Activated T-helper 1 cell treated with Interleukin-2 at 50 U/mL for 16 hours (primary cell): ENCODE data around the gene YIF1A.

Experiments used
- DNase-seq: peaks from one replicate; pipeline ENCODE4 v3.0.0-alpha.2; 2020; ENCODE audit warnings: low read depth

YIF1A gene, protein sequence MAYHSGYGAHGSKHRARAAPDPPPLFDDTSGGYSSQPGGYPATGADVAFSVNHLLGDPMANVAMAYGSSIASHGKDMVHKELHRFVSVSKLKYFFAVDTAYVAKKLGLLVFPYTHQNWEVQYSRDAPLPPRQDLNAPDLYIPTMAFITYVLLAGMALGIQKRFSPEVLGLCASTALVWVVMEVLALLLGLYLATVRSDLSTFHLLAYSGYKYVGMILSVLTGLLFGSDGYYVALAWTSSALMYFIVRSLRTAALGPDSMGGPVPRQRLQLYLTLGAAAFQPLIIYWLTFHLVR

DNA sequence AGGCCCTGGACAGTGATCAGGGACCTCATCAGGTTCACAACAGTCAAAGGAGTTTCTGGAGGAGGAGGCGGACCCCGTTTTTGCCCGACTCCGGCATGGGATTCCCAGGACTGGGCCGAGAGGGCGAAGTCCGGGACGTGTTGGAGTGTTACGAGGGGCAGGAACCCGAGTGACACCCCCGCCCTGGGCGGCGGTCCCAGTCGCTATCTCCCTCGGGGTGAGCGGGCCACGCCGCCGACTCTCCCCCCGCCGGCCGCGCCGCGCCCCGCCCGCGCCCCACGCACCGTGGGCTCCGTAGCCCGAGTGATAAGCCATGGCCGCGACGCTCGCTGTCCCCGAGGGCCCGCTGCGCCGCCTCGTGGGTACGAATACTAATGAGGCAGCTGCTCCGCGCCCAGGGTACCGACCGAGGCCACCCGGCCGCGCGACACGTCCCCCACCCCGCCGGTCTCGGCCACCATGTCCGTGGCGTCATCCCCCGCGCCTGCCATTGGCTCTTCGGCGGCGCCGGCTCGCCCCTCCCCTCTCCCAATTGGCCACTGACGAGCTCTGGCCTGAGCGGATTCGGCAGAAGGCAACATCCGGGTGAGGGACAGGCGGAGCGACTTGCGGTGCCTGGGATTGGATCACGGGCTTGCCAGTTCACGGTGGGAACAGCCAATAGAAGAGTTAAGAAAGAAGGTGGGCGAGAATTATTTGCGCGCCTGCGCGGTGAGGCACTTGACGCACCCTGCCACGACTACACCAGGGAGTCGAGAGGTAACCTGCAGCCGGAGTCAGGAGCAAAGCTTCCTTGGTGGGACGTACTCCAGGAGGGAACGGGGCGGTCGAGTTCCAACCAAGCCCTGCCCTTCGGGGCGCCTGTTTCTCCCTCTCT, at the start of gene YIF1A:
YIF1A (minus strand) TSS at position 473 of the 877 bp plus-strand sequence; CDS start at position 315, 158 bp downstream.
- DNase-seq = peak; percentile 97

DNA sequence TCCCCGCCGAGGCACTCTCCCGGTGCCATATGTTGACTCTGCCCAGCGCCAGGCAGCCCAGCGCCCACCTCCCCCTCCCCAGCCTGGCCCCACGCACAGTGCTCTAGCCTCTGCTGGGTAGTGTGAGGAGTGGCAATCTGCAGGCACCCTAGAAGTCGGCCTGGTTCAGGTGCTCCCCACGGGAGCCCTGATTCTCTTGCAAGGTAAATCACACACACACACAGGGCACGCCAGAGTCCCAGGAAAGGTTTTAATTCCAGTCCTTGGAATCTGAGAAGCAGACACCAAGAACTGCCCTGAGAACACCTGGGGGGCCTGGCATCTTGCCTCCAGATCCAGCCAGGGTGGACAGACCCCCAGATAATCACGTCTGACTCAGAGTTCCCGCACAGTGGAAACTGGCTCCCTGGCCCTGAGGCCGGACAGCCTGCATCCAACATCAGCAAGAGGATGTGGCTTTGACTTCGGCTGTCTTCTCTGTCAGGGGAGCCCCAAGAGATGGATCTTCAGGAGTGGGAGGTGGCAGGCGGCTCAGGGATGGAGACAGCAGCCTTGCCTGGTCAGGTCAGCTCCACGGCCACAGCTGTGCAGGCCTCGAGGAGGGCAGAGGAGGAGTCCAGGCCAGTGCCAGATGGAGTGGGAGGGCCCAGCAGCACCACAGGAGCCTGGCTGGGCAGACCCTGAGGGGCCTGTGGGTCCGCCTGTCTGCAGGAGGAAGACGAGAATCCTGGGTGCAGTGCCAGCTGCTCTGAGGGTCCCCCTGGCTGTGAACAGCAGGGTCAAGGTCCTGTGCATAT, 48.4 kb upstream of the YIF1A start:
- DNase-seq = no peak

DNA sequence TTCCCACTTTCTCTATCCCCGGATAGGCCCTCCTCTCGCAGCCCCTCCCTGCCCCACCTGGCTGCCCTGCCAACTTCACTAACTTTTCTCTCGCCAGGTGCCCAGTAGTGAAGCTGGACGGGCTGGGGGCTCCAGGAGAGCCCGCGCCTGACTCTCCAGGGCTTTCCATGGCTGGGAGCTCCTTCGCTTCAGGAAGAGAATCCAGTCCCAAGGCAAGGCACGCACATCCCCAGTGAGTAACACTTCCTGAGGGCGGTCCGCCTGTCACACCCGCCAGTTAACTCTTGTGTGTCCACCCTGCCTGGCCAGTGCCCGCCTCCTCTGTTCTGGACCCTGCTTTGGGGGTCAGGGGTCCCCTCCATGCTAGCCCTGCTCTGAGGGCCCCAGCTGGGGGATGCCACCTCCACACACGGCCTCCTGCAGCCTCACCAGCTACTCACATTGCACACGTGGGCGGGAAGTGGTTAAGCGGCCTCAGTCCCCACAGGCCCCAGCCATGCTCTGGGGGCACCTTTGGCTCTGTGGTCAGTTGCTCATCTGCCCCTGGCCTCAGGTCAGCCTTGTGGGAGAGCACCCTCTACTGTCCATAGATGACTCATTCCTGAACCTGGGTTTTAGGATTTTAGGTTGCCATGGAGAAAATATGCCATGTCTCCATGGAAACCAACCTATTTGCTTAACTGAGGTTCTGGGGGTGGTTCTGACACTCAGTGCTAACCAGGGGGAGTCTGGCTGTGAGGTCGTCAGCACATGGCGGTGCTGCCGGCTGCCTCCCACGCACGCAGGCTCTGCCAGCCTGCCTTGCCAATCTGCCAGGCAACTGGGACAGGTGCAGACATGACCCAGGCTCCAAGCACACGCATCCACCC, 47.5 kb upstream of the YIF1A start, which contains the start of gene RIN1:
RIN1 (minus strand) TSS at position 201 of the 869 bp plus-strand sequence; CDS start at position 169, 32 bp downstream.
- DNase-seq = no peak

DNA sequence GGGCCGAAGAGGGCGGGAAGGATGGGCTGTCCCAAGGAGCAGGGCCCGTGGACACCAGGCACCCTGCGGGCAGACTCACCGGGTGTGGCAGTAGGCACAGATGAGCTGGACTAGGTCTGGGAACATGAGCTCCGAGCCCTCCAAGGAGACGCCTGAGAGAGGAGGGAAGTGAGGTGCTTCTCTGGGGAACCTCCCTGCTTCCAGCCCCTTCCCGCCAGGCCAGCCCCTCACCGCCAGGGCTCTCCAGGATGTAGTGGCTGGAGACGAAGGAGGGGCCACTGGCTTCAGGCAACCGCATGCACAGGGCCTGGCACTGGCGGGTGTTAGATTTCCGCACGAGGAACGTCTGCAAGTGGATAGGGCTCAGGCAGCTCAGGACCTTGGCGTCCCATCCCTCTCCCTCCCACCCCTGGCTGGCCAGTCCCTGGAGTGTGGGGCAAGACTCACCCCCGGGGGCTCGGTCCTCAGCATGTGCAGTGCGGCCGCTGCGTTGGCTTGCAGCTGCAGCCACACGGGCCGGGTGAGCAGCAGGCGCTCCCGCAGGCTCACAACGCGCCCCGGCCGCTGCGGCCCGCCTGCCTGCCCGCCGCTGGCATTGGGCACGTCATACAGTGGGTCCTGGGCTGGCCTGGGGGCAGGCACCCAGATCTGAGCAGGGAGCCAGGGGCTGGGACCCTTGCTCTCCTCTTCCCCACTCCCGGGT, 46.7 kb upstream of the YIF1A start:
- no peak for DNase-seq

DNA sequence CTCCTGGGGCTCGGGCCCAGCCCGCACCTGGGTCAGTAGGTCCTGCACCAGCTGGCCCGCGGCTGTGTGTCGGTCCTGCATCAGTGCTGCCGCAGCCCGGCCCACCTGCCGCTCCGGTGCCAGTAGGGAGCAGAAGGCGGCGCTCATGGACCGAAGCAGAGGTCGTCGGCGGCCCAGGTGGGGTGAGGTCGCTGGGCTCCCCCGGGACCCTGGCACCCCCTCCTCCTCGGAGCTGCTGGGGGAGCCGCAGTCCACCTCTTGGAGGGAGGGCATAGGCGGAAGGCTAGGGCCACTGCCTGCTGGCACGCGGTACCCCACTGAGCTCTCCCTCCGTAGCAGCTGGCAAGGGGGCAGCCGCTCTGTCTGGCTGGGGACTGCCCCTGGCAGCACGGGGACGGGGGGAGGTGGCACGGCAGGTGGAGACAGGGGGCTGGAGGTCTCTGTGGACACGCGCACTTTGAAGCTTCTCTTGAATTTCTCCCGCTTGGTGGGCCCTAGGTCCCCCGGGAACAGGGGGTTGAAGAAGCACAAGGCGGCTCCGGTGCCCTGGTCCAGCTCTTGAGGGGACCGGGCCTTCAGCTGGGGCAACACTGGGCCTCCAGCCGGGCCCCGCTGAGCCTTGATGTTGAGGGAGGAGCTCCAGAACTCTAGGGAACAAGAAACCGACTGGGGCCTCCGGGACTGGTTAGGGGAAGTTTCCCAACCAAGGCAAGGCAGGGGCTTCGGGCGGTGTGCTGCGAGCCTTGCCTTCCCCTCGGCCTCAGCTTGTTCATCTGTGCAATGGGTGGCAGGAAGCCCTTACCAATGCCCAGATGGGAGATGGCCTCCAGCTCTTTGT, 45.9 kb upstream of the YIF1A start:
- no peak for DNase-seq

DNA sequence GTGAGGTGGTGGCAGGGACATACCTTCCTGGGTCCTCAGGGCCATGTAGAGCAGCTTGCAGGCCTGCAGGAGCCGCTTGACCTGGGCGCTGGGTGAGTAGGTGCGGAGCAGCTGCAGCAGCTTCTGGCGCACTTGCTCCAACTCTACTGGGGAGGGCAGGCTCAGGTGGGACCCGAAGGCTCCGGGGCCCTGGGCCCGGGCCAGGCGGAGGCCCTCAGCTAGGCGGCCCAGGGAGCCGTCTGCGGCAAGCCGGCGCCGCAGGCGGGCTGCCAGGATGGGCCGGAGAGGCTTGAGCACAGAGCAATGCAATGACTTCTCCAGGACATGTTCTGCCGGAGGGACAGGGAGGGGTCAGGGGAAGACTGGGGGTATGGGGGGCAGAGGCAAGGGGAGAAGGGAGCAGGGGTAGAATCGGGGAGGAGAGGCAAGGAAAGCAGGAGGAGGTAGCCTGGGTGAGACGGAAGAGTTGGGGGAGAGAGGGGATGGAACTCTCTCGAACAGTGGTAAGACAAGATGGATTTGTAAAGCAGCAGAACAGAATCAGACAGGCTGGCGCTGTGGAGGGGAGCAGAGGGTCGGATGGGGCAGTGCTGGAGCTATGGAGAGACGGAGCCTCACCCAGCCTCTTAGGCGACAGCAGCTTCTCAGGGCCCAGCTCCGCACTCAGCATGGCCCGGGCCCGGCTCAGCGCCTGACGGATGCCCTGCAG, 45.1 kb upstream of the YIF1A start:
- DNase-seq = no peak

DNA sequence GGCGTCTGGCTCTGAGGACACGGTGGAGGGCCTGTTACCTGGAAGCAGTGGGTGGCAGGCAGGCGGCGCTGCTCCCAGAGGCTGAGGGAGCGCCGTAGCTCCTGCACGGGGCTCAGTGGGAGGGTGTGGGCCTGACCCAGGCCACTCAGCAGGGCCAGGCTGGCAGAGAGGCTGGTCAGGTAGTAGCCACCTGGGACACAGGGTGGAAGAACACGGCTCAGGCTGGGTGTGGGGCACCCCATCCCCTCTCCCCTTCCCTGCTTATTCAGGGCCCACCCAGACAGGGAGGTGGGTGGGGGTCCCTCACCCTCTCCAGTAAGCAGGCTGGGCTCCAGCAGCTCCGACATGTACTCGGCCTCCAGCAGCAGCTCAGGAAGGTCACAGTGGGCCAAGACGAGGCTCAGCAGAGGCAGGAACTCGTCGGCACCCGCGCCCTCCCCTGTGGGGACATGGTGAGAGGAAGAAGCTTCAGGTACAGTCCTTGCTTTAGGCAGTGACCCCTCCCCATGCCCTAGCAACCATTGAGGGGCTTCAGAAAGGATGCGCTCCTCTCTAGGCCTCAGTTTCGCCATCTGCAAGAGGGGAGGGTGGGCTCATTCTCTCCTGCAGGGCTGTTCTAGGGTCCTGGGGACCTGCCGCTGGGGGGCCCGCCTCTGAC, 44.4 kb upstream of the YIF1A start:
- DNase-seq = no peak

DNA sequence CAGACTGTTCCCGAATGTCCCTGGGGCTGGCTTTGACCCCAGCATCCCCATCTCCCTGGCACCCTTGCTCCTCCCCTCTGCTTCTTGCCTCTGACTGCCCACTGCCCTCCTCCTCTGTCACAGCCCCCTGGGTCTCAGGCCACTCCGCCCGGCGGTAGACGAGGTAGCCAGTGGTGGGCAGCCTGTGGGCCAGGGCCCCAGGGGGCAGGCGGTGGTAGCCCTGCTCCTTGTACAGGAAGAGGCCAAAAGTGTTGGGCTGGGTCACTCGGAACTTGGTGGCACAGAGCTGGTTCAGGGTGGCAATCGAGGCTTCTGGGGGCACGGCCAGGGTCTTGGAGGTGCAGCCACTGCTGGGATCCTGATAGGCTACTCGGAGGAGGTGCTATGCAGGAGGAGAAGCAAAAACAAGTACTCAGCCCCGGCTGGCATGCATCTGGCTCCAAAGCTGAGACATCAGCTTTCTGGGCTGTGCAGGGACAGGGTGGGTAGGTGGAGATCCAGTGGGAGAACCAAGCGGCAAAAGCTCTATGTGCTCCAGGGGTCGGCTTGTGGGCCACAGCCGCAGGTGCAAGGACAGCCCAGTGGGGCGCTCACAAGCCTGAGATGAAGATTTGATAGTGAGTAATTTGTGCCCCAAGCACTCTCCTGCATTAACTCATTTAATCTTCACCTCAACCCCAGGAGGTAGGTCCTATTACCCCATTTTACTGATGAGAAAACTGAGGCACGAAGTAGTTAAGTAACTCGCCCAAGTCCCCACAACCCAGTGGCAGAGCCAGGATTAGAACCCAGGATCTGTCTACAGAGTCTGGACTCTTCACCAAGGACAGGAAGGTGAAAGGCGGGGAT, 43.7 kb upstream of the YIF1A start:
- no peak for DNase-seq

DNA sequence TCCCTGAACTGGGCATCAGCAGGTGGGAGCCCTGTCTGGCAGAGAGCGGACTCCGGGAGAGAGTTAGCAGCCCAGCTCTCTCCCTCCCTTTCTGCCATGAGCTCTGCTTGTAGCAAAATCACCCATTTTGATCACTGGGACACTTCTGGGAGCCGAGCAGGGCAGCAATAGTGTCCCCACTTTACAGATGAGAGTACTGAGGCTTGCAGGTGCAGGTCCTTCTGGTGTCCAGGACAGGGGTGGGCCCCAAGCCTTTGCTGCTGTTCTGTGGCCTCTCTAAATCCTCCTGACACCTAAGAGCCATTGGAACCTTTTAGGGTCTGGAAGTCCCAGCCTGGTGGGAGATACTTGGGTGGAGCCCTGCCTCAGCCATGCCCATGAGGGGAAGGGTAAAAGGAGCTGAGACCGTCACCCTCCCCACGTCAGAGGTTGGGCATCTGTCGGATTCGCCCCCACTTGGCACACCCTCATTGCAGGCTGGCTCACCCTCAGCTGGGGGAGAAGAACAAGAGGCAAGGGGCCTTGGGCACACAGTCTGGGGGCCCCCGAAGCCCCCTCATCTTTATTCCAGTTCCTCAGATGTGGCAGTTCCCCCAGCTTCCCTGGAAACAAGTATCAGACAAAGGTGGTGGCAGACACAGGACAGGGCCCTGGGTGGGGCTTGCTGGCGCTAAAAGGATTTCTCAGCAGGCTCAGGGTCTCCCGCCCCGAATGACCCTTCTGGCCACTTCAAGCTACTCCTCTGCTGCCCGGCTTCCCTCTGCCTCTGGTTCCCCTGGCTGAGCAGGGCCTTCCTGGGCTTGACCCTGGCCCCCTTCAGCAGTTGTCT, 42.8 kb upstream of the YIF1A start:
- no peak for DNase-seq

DNA sequence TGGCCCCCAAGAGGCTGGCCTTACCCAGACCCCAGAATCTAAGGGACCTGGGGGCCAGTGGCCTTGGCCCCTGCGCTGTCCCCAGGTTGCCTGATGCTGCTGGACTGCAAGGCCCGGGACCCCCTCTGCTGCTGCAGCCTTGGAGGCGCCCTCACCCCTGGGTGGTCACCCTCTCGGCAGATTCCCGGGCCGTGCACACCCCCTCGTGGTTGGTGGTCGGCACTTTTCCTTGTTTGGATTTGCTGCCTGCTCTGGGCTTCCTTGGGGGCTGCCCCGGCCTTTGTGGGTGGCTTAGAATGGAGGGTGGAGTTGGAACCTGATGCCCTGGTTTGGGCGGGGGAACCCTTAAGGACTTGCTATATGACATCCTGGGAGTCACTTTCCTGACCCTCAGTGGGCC, 42.0 kb upstream of the YIF1A start:
- no peak for DNase-seq

DNA sequence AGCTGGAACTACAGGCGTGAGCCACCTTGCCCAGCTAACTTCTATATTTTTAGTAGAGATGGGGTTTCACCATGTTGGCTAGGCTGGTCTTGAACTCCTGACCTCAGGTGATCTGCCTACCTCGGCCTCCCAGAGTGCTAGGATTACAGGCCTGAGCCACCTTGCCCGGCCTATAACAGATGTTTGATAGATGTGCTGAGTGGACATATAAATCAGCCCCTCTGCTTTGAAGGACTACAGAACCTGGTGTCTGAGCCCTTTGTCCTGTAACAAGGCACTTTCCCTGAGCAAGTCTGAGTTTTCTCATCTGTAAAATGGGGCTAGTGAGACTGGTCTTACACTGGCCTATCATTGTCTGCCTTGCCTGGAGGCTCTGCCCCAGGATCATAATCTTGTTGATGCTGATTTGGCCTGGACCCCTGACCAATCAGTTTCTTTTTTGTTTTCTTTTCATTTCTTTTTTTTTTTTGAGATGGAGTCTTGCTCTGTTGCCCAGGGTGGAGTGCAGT, 40.3 kb upstream of the YIF1A start:
- DNase-seq = no peak

DNA sequence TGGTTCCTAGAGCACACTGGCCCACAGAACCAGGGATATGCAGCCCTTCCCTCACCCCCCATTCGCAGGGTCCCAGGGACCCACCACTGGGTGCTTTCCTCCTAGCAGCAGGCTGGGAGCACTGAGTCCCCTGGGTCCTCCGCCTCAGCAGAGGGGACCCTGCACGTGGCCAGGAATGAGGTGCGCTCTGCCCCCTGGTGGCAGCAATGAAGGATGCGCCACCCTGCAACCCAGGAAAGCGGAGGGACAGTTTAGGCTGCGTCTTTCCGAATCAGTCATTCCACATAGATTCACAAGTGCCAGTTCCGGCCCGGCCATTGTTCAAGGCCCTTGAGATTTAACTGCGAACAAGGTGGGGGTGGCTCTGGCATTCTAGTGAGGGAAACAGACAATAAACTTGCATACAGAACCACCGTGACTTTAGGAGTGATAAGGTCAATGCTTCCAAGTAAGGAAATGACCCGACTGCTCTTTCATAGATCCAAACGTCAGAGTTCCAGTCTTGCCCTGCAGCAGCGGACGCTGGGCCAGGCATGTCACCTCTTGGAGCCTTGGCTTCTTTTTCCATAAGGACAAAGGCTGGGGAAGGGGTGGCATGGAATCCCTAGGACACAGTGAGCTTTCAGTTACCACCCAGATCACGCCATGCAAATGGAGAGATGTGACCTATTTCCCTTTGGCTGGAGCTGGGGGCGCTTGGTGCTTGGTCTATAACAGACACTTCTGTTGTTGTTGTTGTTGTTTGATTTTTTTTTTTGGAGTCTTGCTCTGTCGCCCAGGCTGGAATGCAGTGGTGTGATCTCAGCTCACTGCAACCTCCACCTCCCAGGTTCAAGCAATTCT, 39.6 kb upstream of the YIF1A start:
- DNase-seq = peak; percentile 67

DNA sequence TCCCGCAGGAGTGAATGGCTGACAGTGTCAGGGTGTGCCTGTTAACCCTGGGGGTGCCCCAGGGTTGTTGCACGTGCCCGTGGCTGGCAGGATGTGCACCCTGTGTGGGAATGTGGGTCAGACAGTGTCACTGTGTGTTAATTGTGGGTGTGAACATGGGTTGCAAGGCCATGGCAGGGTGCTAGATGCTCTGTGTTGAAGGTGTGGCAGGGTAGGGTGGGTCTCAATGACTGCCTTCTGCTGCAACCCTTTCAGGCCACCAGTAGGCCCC, 39.0 kb upstream of the YIF1A start:
- DNase-seq = no peak

DNA sequence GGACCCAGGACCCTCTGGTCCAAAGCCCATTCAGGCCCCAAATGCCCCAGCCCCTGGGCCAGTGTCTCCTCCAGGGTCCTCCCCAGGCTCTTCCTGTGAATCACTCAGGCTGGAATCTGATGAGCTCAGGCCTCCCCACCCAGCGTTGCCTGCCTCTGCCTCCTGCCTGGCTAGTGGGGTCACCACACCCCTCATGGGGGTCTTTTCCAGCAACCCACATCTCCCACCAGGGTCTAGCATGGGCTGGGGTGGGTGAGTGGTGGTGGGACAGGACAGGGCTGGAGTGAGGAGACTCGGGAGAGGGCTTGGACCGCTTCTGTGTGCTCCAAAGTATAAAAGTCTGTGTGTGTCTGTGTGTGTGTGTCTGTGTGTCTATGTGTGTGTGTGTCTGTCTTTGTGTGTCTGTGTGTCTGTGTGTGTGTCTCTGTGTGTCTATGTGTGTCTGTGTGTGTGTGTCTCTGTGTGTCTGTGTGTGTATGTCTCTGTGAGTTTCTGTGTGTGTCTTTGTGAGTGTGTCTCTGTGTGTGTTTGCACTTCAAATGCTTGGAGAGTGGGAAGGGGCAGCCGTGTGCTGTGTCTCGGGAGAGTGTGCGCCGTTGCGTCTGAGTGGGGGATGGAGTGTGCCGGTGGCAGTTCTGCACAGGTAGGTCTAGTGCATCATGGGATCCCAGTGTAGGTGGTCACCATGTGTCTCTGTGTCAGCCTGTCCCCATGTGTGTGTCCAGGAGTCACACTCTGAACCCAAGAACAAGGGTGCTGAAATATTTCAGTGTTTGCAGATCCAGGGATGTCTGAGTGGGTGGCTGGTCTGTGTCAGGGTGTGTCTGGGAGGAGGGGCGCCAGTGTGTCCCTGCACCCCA, 38.5 kb upstream of the YIF1A start:
- no peak for DNase-seq
